ENCODE measurements around the gene SELENBP1.

SELENBP1 gene

GRCh38 chr1:151346082-151346768, 26.3 kb downstream of the SELENBP1 start:
- peaks cover 10% of the 10 kb centered on the region; the same call in 1 of the 2 replicates for H3K36me3 ChIP-seq (ENCODE audit: insufficient read depth)

GRCh38 chr1:151344291-151344690, 28.2 kb downstream of the SELENBP1 start:
- peaks cover 16% of the 10 kb centered on the region for H3K79me2 ChIP-seq (ENCODE audit: insufficient read depth, low read depth)
- H4K20me1 ChIP-seq (ENCODE audit: insufficient read depth), result no peaks in the 10 kb centered on the region
- H3K36me3 ChIP-seq (ENCODE audit: insufficient read depth), result peaks cover 10% of the 10 kb centered on the region; the same call in 1 of the 2 replicates
- no peak overlapping the region for H3K9ac ChIP-seq
- no peak overlapping the region for H3K4me2 ChIP-seq
- H3K27me3 ChIP-seq (ENCODE audit: insufficient read depth, low read depth), result no peaks in the 10 kb centered on the region
- no peak for TF ChIP-seq CTCF (conservative IDR thresholded peaks at IDR 0.05; ENCODE audit: low read depth, low read length)
- H3K4me1 ChIP-seq (ENCODE audit: low read depth, poor library complexity, severe bottlenecking), result peaks cover 45% of the 10 kb centered on the region
- H3K27ac ChIP-seq, result no peak overlapping the region
- no peak overlapping the region for H3K4me3 ChIP-seq (IDR thresholded peaks at IDR 0.05; ENCODE audit: insufficient read depth, low read depth, low read length)
- H2AFZ ChIP-seq (ENCODE audit: low read depth), result no peak overlapping the region

More at GRCh38 chr1:151346082-151346768, 26.3 kb downstream of the SELENBP1 start:
- Histone ChIP-seq H2AFZ (ENCODE audit: low read depth) (peak overlapping the region; percentile 44), H3K4me3 (IDR thresholded peaks at IDR 0.05; ENCODE audit: insufficient read depth, low read depth, low read length) (peak overlapping the region; percentile 97), H3K4me1 (ENCODE audit: low read depth, poor library complexity, severe bottlenecking) (peaks cover 29% of the 10 kb centered on the region), H3K27ac (peak overlapping the region; percentile 78), H3K9ac (peak overlapping the region; percentile 81), H3K4me2 (peak overlapping the region; percentile 96), H3K79me2 (ENCODE audit: insufficient read depth, low read depth) (peaks cover 16% of the 10 kb centered on the region), H3K27me3 (ENCODE audit: insufficient read depth, low read depth) (no peaks in the 10 kb centered on the region), H4K20me1 (ENCODE audit: insufficient read depth) (no peaks in the 10 kb centered on the region)
- peak; percentile 30 for TF ChIP-seq CTCF (conservative IDR thresholded peaks at IDR 0.05; ENCODE audit: low read depth, low read length)

GRCh38 chr1:151343587-151343986, 28.9 kb downstream of the SELENBP1 start:
- H2AFZ ChIP-seq (ENCODE audit: low read depth), result no peak overlapping the region
- H3K79me2 ChIP-seq (ENCODE audit: insufficient read depth, low read depth), result peaks cover 16% of the 10 kb centered on the region
- no peaks in the 10 kb centered on the region for H3K27me3 ChIP-seq (ENCODE audit: insufficient read depth, low read depth)
- peaks cover 45% of the 10 kb centered on the region for H3K4me1 ChIP-seq (ENCODE audit: low read depth, poor library complexity, severe bottlenecking)
- no peak overlapping the region for H3K4me3 ChIP-seq (IDR thresholded peaks at IDR 0.05; ENCODE audit: insufficient read depth, low read depth, low read length)
- TF ChIP-seq CTCF (conservative IDR thresholded peaks at IDR 0.05; ENCODE audit: low read depth, low read length), result no peak
- H3K27ac ChIP-seq, result no peak overlapping the region
- no peak overlapping the region for H3K4me2 ChIP-seq
- H3K36me3 ChIP-seq (ENCODE audit: insufficient read depth), result peaks cover 10% of the 10 kb centered on the region; the same call in 1 of the 2 replicates
- H3K9ac ChIP-seq, result no peak overlapping the region
- H4K20me1 ChIP-seq (ENCODE audit: insufficient read depth), result no peaks in the 10 kb centered on the region

- 0 out of 2 replicates have a peak, but pooled peaks have one; percentile 1 for TF ChIP-seq CTCF (conservative IDR thresholded peaks at IDR 0.05; ENCODE audit: low read depth, low read length)
- no peak overlapping the region for H3K27ac ChIP-seq
- H3K4me2 ChIP-seq, result no peak overlapping the region
- peaks cover 16% of the 10 kb centered on the region for H3K79me2 ChIP-seq (ENCODE audit: insufficient read depth, low read depth)
- no peak overlapping the region for H3K9ac ChIP-seq
- H2AFZ ChIP-seq (ENCODE audit: low read depth), result no peak overlapping the region
- peaks cover 34% of the 10 kb centered on the region for H3K4me1 ChIP-seq (ENCODE audit: low read depth, poor library complexity, severe bottlenecking)
- H3K4me3 ChIP-seq (IDR thresholded peaks at IDR 0.05; ENCODE audit: insufficient read depth, low read depth, low read length), result no peak overlapping the region
- no peaks in the 10 kb centered on the region for H3K27me3 ChIP-seq (ENCODE audit: insufficient read depth, low read depth)
- H3K36me3 ChIP-seq (ENCODE audit: insufficient read depth), result peaks cover 10% of the 10 kb centered on the region; the same call in 1 of the 2 replicates
- H4K20me1 ChIP-seq (ENCODE audit: insufficient read depth), result no peaks in the 10 kb centered on the region
Observed at GRCh38 chr1:151342569-151342968, 29.9 kb downstream of the SELENBP1 start.

Measured in KMS-11 (cell line).